ENCODE measurements around the gene TOP1. TPM values are rescaled to one million over a fixed set of nuclear protein-coding genes. Genes with fewer than 3 reads are reported as not detected.

Gene TOP1
- total RNA-seq, 2 experiments from 2014 or later, result 37.6 to 41.7 TPM

DNA sequence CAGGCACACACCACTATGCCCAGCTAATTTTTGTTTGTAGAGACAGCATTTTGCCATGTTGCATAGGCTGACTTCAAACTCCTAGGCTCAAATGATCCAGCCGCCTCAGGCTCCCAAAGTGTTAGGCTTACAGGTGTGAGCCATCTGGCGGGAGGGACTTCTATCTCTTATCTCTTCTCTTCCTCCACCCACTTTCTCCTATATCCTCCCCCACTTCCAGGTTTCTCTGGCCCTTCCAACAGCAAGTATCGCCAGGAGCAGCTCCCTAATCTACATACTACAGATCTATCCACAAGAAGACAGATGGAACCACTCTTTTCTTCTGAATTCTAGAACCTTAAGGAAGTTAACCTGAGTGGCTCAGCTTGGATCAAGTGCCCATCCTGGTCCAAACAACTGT, 5.1 kb upstream of the TOP1 start:
- Histone ChIP-seq H3K4me3 (ENCODE audit: low read length) (no peak overlapping the region), H3K27me3 (ENCODE audit: control insufficient read depth in 1 of 2, insufficient read depth in 2 of 2, low read length in 2 of 2) (no peaks in the 10 kb centered on the region), H3K9me3 (ENCODE audit: control insufficient read depth in 1 of 2, insufficient read depth in 1 of 2, low read length in 2 of 2) (no peaks in the 10 kb centered on the region), H3K36me3 (ENCODE audit: insufficient read depth, low read length) (no peaks in the 10 kb centered on the region), H3K4me1 (ENCODE audit: insufficient read depth, low read length) (peaks cover 10% of the 10 kb centered on the region), H3K27ac (ENCODE audit: low read depth in 1 of 2, low read length in 2 of 2) (no peak overlapping the region)
- ChIA-PET CTCF (interaction anchor here (0.6 kb wide), 1 partner anchor 35 kb away, joined by 4 read pairs; no protein-coding TSS in a partner anchor), POLR2A (no interaction called here)
- peaks cover 3% of the 10 kb centered on the region for H3K36me3 Mint-ChIP-seq (ENCODE audit: low read depth)
- H3K9me3 Mint-ChIP-seq, result no peaks in the 10 kb centered on the region
- intact Hi-C loops (cut with DNase I, micrococcal nuclease), result no loop called here
- no peaks in the 10 kb centered on the region for H3K27me3 Mint-ChIP-seq
- TF ChIP-seq, protein P1, sequence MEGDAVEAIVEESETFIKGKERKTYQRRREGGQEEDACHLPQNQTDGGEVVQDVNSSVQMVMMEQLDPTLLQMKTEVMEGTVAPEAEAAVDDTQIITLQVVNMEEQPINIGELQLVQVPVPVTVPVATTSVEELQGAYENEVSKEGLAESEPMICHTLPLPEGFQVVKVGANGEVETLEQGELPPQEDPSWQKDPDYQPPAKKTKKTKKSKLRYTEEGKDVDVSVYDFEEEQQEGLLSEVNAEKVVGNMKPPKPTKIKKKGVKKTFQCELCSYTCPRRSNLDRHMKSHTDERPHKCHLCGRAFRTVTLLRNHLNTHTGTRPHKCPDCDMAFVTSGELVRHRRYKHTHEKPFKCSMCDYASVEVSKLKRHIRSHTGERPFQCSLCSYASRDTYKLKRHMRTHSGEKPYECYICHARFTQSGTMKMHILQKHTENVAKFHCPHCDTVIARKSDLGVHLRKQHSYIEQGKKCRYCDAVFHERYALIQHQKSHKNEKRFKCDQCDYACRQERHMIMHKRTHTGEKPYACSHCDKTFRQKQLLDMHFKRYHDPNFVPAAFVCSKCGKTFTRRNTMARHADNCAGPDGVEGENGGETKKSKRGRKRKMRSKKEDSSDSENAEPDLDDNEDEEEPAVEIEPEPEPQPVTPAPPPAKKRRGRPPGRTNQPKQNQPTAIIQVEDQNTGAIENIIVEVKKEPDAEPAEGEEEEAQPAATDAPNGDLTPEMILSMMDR (IDR thresholded peaks at IDR 0.05), result no peak
- no peak overlapping the region for H3K4me3 Mint-ChIP-seq
- peaks cover 13% of the 10 kb centered on the region for H3K4me1 Mint-ChIP-seq (ENCODE audit: low read depth)
- no peak for DNase-seq
- ATAC-seq (ENCODE audit: poor library complexity), result no peak
- H3K27ac Mint-ChIP-seq, result no peak overlapping the region

GRCh38 chr20:41027366-41027765, 1.3 kb upstream of the TOP1 start:
- POLR2A ChIA-PET, result no interaction called here
- no peaks in the 10 kb centered on the region for H3K27me3 ChIP-seq (ENCODE audit: control insufficient read depth in 1 of 2, insufficient read depth in 2 of 2, low read length in 2 of 2)

GRCh38 chr20:41027872-41028358, 707 bp upstream of the TOP1 start:
- TF ChIP-seq, protein P1 (IDR thresholded peaks at IDR 0.05), result no peak
- DNase-seq (peak in 1 of 14 experiments; percentile 24), ATAC-seq (ENCODE audit: poor library complexity) (no peak)
- Histone ChIP-seq H3K27me3 (ENCODE audit: control insufficient read depth in 1 of 2, insufficient read depth in 2 of 2, low read length in 2 of 2) (no peaks in the 10 kb centered on the region), H3K4me3 (ENCODE audit: low read length) (peak overlapping the region; percentile 83), H3K9me3 (ENCODE audit: control insufficient read depth in 1 of 2, insufficient read depth in 1 of 2, low read length in 2 of 2) (no peaks in the 10 kb centered on the region), H3K4me1 (ENCODE audit: insufficient read depth, low read length) (peaks cover 34% of the 10 kb centered on the region), H3K27ac (ENCODE audit: low read depth in 1 of 2, low read length in 2 of 2) (peak overlapping the region; percentile 86 to 93), H3K36me3 (ENCODE audit: insufficient read depth, low read length) (peaks cover 4% of the 10 kb centered on the region)
- Mint-ChIP-seq H3K4me3 (peak overlapping the region; percentile 98), H3K27ac (peak overlapping the region; percentile 98), H3K9me3 (no peaks in the 10 kb centered on the region), H3K36me3 (ENCODE audit: low read depth) (peaks cover 44% of the 10 kb centered on the region), H3K4me1 (ENCODE audit: low read depth) (peaks cover 46% of the 10 kb centered on the region), H3K27me3 (no peaks in the 10 kb centered on the region)
- intact Hi-C loops (cut with DNase I, micrococcal nuclease), result loop anchor here (2.0 to 5.0 kb wide), 7 partner anchors 19 to 664 kb away; partner anchors contain the start of genes CHD6 (in 1 of the 2) and ZHX3 (in 1 of the 2)
- CTCF ChIA-PET, result interaction anchor here (1.5 kb wide), 1 partner anchor 19 kb away, joined by 3 read pairs; no protein-coding TSS in a partner anchor
- POLR2A ChIA-PET, result interaction anchor here (1.0 kb wide), 1 partner anchor 129 kb away, joined by 3 read pairs; no protein-coding TSS in a partner anchor

More at GRCh38 chr20:41027366-41027765, 1.3 kb upstream of the TOP1 start:
- Histone ChIP-seq H3K9me3 (ENCODE audit: control insufficient read depth in 1 of 2, insufficient read depth in 1 of 2, low read length in 2 of 2) (no peaks in the 10 kb centered on the region), H3K36me3 (ENCODE audit: insufficient read depth, low read length) (peaks cover 2% of the 10 kb centered on the region), H3K4me1 (ENCODE audit: insufficient read depth, low read length) (peaks cover 29% of the 10 kb centered on the region), H3K27ac (ENCODE audit: low read depth in 1 of 2, low read length in 2 of 2) (no peak overlapping the region), H3K4me3 (ENCODE audit: low read length) (no peak overlapping the region)
- peaks cover 39% of the 10 kb centered on the region for H3K36me3 Mint-ChIP-seq (ENCODE audit: low read depth)
- peak overlapping the region; percentile 98 for H3K4me3 Mint-ChIP-seq
- DNase-seq, result no peak
- TF ChIP-seq, protein P1 (IDR thresholded peaks at IDR 0.05), result no peak
- CTCF ChIA-PET, result no interaction called here
- no peak for ATAC-seq (ENCODE audit: poor library complexity)
- no peaks in the 10 kb centered on the region for H3K27me3 Mint-ChIP-seq
- peak overlapping the region; percentile 98 for H3K27ac Mint-ChIP-seq
- no peaks in the 10 kb centered on the region for H3K9me3 Mint-ChIP-seq
- intact Hi-C loops (cut with DNase I, micrococcal nuclease), result loop anchor here in 1 of 2 experiments (5.0 kb wide), 4 partner anchors 65 to 665 kb away; partner anchors contain the start of gene CHD6
- H3K4me1 Mint-ChIP-seq (ENCODE audit: low read depth), result peaks cover 41% of the 10 kb centered on the region
